GM18502 (cell line): Measurements from ENCODE around the gene IL4R.
"Not testable (repeated sequence)": the region's sequence is repeated elsewhere in the genome, so short reads cannot be mapped to it uniquely, and the experiment has no call there.

Source experiments
- ATAC-seq: cut with Tn5 transposase; IDR thresholded peaks from one replicate; pipeline ENCODE4 v1.9.1; 2021; ENCODE audit warnings: mild to moderate bottlenecking; ENCODE audit not compliant: unreplicated experiment, poor library complexity

Gene IL4R

DNA sequence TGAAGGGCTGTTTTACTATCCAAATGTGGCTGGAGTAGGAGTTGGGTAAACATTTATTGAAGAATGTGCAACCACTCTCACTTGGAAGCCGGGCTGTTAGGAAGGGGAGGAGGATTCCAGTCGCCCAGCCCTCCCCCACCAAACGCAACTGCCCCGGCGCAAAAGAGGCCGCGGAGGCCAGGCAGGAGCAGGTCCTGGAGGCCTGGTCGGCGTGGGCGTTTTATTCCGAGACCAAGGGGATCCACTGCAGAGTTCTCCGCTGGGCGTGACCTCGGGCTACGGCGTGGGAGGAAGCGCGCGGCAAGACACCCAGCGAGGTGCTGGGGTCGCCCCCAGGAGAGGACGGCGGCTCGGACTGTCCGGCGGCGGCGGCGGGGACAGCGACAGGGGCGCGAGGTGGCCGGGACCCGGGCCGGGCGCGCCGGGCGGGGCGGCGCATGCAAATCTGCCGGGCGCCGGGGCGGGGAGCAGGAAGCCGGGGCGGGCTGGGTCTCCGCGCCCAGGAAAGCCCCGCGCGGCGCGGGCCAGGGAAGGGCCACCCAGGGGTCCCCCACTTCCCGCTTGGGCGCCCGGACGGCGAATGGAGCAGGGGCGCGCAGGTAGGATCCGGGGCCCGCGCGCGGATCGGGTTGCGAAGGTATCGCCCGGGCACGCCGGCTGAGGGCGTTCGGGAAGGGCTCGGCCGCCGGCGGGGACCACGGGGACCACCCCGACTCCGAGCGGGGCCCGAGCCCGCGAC, at the start of gene IL4R:
IL4R (plus strand) TSS at position 553 of the 739 bp plus-strand sequence. CDS start 26,230 bp downstream, outside the sequence.
- peak; percentile 57 for ATAC-seq

DNA sequence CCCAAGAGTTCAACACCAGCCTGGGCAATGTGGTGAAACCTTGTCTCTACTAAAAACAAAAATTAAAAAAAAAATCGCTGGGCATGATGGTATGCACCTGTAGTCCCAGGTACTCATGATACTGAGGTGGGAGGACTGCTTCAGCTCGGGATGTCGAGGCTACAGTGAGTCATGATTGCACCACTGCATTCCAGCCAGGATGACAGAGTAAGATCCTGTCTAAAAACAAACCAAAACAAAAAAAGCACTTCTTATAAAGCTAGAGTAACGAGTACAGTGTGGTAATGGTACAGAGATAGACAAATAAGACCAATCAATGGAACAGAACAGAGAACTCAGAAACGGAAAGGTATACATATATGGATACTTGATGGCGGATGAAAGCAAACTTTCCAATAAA, 49.6 kb upstream of the IL4R start:
- ATAC-seq, result no peak

DNA sequence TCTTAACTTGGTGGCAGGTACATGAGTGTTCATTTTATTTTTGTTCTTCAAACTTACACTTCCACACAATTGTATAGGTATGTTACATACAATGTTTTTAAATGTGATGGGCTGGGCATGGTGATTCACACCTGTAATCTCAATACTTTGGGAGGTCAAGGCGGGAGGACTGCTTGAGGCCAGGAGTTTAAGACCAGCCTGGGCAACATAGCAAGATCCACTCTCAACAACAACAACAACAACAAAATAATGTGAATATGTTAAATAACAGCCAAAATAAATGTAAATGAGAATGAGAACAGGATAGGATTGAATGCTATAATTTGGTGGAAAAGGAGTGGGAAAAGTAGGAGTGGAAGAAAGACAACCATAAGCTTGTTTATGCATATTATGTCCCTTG, 47.8 kb upstream of the IL4R start:
- ATAC-seq, result no peak

DNA sequence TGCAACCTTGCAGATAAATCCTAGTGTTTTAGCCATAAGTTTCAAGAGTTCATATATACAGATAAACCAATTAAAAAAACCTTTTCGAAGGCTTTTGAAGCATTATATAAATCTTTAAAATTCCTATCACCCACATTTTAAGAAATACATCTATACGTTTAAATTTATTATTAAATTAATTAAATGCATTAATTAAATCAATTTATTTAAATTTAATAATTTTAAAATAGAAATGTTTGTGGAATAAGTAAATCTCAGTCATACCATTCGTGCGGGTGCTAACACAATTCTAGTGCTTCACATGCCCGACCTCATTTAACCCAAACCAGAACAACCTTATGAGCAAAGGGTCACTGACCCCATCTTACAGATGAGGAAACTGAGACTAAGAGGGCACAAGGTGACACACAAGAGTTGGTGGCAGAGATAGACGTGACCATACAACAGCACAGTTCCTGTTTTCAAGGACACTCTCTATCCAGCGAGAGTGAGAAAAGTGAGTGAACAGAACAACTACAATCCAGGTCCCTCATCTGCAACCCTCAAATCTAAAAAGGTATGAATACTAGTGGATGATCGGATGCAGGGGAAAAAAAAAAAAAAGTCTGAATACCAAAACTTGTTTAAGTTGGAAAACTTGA, 46.6 kb upstream of the IL4R start:
- no peak for ATAC-seq

DNA sequence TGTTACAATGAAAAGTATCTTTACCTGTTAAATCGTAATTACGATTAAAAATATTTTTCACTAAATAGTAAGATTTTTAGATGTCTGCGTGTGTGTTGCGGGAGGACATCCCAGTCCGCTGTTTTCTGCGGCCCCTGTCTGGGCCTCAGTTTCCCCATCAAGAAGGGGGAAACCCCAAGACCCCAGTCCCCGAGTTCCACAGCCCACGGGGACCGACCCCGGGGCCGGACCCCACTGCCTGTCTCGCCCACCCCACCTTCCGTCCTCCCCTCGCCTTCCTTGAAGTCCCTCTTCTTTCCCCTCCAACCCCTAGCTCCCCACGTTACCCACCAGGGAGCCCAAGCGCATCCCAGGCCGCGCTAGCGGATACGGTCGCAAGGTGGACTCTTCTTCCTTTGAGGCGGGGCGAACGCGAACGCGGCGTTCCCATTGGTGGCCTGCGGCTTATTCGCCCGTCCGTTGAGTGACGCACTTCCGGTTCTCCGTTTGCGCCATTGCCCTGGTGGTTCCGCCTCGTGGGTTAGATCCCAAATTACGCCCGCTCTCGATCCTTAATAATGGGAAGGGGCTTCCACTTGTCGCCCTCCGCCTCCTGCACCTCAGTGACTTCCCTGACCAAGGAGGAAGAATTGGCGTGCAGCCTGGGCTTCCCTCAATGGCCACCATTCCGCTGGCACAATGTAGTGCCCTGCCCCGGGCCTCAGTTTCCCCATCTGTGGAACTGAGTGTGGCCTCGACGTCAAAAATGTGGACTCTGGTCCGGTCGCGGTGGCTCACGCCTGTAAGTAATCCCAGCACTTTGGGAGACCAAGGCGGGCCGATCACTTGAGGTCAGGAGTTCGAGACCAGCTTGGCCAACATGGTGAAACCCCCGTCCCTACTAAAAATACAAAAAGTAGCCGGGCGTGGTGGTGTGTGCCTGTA, 45.1 kb upstream of the IL4R start, which contains the start of gene NSMCE1:
NSMCE1 (minus strand) TSS at position 397 of the 924 bp plus-strand sequence. CDS start 11,202 bp downstream, outside the sequence.
- ATAC-seq, result peak; percentile 92

DNA sequence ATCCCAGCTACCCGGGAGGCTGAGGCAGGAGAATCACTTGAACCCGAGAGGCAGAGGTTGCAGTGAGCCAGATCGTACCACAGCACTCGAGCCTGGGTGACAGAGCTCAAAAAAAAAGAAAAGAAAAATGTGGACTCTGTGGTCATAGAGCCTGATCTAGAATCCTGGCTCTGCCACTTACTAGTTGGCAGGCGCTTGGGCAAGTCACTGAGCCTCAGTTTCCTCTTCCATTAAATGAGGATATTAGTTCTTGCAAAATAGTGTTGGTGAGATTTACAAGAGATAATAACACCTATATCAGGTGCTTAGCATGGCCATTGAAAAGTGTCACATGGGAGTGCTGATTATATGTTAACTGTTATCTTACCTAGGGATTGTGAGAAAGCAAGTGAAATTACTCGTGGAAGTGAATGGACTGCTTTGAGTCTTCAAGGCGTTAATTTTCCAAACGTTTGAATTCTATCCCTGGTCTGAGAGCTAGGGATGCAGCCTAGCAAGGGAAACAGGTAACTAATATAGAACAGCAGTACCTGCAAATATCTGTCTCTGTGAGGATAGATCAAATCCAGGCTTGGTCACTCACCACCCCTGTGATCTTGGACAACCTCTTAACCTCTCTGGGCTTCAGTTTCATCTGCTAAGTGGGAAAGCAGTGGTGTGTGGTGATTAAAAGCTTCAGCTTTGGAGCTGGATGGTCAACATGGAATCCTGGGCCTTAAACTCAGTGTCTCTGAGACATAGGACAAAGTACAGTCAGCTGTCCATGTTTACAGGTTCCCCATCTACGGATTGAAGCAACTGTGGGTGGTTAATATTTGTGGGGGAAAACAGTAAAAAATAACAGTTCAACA, 44.2 kb upstream of the IL4R start:
- ATAC-seq, result no peak

DNA sequence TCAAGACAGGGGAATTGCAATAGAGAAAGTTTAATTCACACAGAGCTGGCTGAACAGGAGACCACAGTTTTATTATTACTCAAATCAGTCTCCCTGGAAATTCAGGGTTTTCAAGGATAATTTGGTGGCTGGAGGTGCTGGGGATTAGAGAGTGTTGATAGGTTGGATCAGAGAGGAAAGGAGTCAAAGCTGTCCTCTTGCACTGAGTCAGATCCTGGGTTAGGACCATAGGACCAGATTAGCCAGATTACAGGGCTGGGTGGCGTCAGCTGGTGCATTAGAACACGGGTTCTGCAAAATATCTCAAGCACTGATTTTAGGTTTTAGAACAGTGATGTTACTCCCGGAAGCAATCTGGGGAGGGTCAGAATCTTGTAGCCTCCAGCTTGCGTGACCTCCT, 43.4 kb upstream of the IL4R start:
- ATAC-seq, result no peak

DNA sequence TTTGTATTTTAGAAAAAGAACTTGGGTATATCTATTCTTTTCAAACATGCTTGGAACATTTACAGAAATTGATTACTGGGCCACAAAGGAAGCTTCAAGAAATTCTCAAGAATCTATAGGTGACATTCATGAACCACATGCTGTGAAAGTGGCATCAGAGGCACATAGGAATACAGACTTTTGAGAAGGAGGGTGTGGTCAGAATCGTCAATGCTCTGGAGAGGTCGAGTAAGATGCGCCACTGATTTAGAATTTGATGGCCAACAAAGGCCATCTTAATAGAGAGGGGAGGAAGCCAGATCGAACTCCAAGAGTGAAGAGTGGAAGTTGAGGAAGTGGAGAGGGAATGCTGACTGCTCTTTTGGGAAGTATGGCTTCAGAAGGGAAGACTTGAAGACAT, 41.7 kb upstream of the IL4R start:
- no peak for ATAC-seq

DNA sequence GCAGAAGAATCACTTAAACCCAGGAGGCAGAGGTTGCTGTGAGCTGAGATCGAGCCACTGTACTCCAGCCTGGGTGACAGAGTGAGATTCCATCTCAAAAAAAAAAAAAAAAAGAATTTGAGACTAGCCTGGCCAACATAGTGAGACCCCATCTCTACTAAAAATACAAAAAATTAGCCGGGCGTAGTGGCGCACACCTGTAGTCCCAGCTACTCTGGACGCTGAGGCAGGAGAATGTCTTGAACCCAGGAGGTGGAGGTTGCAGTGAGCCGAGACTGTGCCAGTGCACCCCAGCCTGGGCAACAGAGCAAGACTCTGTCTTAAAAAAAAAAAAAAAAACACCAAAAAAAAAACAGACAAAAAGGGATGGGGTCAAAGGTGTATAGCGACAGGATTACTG, 41.1 kb upstream of the IL4R start:
- not testable (repeated sequence) for ATAC-seq

DNA sequence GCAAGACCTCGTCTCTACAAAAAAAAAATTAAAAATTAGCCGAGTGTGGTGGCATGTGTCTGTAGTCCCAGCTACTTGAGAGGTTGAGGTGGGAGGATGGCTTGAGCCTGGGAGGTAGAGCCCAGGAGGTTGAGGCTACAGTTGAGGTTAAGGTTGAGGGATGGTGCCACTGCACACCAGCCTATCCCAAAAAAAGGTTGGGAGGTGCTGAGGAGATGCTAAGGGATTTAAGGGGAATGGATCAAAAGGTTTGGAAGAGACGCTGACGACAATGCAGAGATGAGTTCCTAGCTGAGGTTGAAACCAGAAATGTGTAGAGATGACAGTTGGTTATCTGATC, 40.5 kb upstream of the IL4R start:
- no peak for ATAC-seq

DNA sequence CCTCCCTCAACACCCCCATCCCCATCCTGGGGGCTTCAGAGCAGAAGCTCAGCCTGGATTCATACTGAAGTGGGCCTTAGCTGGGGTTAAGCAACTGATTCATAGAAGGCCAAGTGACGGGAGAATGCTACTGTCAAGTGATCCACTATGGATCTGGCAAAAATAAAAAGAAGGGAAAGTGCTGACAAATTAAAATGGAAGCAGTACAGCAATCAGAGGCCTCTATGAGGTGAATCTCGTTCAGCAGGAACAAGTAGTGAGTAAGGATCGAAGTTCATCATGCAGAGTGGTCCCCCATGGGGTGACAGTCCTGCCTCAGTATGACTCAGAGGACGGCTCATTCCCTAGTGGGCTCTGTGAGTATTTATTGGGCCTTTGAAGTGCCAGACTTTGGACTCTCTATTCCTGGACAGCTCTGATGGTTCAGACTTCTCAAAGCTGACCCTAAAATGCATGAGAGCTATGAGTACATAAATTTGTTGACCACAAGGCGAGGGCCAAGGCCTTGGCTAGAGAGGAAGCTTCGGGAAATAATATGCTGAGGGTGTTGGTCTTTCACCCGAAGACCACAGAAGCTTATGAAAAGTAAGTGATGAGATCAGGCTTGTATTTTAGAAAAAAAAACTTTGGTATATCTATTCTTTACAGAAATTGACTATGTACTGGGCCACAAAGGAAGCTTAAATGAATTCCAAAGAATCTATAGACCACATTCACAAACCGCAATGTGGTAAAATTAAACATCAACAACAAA, 39.9 kb upstream of the IL4R start:
- ATAC-seq, result no peak

DNA sequence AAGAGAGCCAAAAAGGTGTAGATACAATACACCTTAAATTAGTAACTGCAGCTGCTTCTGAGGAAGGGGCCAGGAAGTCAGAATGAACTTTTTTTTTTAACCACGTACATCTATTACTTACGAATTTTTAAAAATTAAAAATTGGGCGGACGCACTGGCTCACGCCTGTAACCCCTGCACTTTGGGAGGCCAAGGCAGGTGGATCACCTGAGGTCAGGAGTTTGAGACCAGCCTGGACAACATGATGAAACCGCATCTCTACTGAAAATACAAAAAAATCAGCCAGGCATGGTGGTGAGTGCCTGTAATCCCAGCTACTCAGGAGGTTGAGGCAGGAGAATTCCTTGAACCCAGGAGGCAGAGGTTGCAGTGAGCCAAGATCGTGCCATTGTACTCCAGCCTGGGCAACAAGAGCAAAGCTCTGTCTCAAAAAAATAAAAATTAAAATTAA, 39.3 kb upstream of the IL4R start:
- ATAC-seq, result not testable (repeated sequence)

DNA sequence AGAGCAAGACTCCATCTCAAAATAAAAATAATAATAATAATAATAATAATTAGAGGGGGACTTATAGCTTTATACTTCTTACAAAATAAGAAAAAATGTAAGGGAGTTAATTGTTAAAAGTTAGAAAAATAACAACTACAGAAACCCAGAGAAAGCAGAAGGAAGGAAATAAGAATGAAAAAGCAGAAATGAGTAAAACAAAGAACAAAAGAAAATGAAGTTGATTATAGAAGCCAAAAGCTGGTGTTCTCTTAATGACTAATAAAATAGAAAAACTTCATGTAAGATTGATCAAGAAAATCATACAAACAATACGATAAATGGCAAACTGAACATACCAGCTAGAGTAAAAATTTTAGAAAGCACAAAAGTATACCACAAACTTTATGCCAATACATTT, 38.4 kb upstream of the IL4R start:
- no peak for ATAC-seq

DNA sequence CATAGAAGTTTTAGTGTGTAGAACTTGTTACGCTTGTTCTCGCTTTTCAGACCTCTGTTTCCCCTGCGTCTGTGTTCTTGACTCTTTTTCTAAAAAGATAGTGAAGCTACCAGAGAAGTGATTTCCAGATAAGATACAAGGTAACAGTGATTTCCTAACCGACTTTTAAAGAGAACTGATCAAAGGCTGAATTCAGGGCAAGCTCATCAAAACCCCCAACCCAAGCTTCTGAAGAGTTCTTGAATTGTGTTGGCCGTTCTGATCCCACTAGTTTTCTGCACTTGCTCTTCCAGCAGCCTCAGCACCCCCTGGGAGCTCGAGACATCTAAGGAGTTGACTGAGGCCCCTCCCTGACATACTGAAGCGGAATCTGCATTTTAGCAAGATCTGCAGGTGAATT, 32.5 kb upstream of the IL4R start:
- ATAC-seq, result no peak

DNA sequence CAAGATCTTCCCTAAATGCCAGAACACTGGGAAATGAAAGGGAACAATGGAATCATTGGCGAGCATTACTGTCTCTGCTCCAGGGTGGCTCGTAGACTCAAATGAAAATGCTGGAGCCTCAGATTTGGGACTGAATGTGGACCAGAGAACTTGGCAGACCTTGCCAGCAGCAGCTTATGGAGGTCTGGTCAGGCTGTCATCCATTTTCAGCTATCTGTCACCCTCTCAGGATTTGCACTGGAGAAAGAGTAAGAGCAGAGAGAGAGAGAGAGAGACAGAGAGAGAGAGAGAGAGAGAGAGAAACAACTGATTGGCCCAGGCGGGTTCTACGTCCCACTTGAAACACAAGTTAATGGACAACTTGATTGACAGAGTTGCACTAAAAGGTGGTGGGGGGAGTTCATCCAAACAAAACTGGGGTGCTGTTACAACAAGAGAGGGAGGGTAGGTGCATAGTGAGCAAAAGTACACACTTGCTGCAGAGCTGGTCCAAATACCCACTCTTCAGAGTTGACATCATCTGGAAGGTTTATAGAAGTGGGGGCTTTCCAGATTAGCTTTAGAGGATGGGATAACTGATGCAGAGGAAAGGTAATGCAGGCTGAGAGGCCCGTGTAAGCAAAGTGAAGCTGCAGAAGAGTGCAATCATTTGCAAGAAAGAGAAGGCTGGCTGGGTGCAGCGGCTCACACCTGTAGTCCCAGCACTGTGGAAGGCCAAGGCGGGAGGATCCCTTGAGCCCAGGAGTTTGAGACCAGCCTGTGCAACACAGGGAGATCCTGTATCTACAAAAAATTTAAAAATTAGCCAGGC, 28.7 kb upstream of the IL4R start:
- peak; percentile 61 for ATAC-seq

DNA sequence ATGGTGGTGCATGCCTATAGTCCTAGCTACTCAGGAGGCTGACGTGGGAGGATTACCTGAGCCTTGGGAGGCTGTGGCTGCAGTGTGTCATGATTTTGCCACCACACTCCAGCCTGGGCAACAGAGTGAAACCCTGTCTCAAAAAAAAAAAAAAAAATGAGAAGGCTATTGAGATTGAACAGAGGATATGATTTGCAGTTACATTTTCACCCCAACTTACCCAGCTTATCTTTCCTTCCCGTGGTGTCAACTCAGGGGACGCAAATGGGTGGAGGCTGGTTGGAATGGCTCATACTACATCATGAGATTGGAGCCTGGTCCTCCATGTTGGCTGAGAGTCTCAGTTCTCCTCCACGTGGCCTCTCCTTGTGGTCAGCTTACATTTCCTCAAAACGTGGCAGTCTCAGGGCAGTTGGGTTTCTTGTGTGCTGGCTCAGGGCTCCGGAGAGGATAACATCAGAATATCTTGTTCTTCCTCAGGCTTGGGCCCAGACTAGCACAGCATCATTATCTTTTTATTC, 28.0 kb upstream of the IL4R start:
- peak; percentile 25 for ATAC-seq

DNA sequence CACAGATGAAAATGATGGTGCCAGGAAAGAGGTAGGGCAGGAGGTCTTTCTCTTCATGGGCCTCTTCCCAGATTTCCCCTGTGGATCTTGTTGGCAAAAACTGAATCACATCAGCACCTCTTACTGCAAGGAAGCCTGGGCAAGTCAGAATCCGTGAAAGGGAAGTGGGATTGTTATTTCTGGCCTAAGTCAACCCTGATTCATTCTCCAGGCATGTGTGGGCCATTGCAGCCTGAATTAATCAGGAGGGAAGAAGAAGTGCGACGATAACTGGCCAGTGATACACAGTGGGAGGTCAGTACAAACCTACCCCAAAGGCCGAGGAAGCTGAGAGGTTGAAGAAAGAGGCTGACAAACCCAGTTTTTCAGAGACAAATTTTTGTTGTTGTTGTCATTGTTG, 27.3 kb upstream of the IL4R start:
- ATAC-seq, result no peak
